Activated CD8-positive, alpha-beta memory T cell treated with anti-CD3 and anti-CD28 coated beads for 1 hour (primary cell): ENCODE data around the gene PDE4A.
A peak's percentile ranks its signal among the peaks of the same experiment; 100 is the strongest.
"Not testable (repeated sequence)": the region's sequence is repeated elsewhere in the genome, so short reads cannot be mapped to it uniquely, and the experiment has no call there.

Experiments
- DNase-seq, 2 donors: peaks; one replicate each; pipeline ENCODE4 v3.0.0-alpha.2; 2020; ENCODE audit warnings: low read depth in 1 of 2; ENCODE audit errors: extremely low read depth in 1 of 2

PDE4A gene

GRCh38 chr19:10403137-10404021, 17.0 kb upstream of the PDE4A start, which contains the start of gene CDC37:
Gene CDC37 (minus strand): TSS chr19:10403542. CDS start chr19:10403479, 63 bp downstream.
- peak; percentile 94 to 98 for DNase-seq

- no peak for DNase-seq
Measured at GRCh38 chr19:10404888-10405820, 15.2 kb upstream of the PDE4A start.

- DNase-seq, result no peak
Measured at GRCh38 chr19:10406191-10406590, 14.1 kb upstream of the PDE4A start.

- DNase-seq, result no peak
Measured at GRCh38 chr19:10407096-10407495, 13.2 kb upstream of the PDE4A start.

GRCh38 chr19:10408511-10409283, 11.6 kb upstream of the PDE4A start:
- no peak for DNase-seq

GRCh38 chr19:10411224-10411623, 9.1 kb upstream of the PDE4A start:
- not testable (repeated sequence) for DNase-seq

GRCh38 chr19:10412257-10412977, 7.9 kb upstream of the PDE4A start:
- no peak for DNase-seq

- no peak for DNase-seq
Measured at GRCh38 chr19:10416083-10416379, 4.3 kb upstream of the PDE4A start.

GRCh38 chr19:10416380-10417257, 3.7 kb upstream of the PDE4A start:
- DNase-seq, result peak; percentile 87 to 99

- DNase-seq, result no peak
Measured at GRCh38 chr19:10417541-10418234, 2.6 kb upstream of the PDE4A start.

GRCh38 chr19:10418235-10418484, 2.2 kb upstream of the PDE4A start:
- no peak for DNase-seq

GRCh38 chr19:10418485-10419199, 1.7 kb upstream of the PDE4A start:
- DNase-seq, result no peak

GRCh38 chr19:10419200-10419645, 1.1 kb upstream of the PDE4A start:
- DNase-seq, result no peak

GRCh38 chr19:10419646-10420443, 493 bp upstream of the PDE4A start:
- DNase-seq, result no peak

GRCh38 chr19:10421240-10422045, 1.1 kb downstream of the PDE4A start:
- no peak for DNase-seq

GRCh38 chr19:10422046-10422461, 1.7 kb downstream of the PDE4A start:
- DNase-seq, result no peak

GRCh38 chr19:10422846-10423245, 2.5 kb downstream of the PDE4A start:
- no peak for DNase-seq
